Ectodermal cell (in vitro differentiated cells): ENCODE data around the gene ANKUB1.

ENCODE experiments used
- H3K27ac ChIP-seq: 2 replicates; pipeline ENCODE4 v1.7.0; 2013; ENCODE audit warnings: mild to moderate bottlenecking, low read depth, low read length; ENCODE audit not compliant: insufficient read depth, poor library complexity, severe bottlenecking
- H3K27me3 ChIP-seq: 2 replicates; pipeline ENCODE4 v1.7.0; 2013; ENCODE audit warnings: mild to moderate bottlenecking, low read length; ENCODE audit not compliant: insufficient read depth, control insufficient read depth, poor library complexity, severe bottlenecking
- H3K36me3 ChIP-seq: one replicate; pipeline ENCODE4 v1.7.0; 2013; ENCODE audit warnings: low read length; ENCODE audit not compliant: control insufficient read depth, insufficient read depth
- H3K4me1 ChIP-seq: one replicate; pipeline ENCODE4 v1.7.0; 2013; ENCODE audit warnings: low read length; ENCODE audit not compliant: control insufficient read depth, insufficient read depth
- H3K4me3 ChIP-seq: 2 replicates; pipeline ENCODE4 v1.7.0; 2013; ENCODE audit warnings: low read depth, low read length, control low read depth; ENCODE audit not compliant: insufficient read depth
- H3K9me3 ChIP-seq: 2 replicates; pipeline ENCODE4 v1.7.0; 2013; ENCODE audit warnings: mild to moderate bottlenecking, low read length, moderate library complexity; ENCODE audit not compliant: control insufficient read depth
- WGBS, 2 experiments: methylation state at CpG; one replicate each; pipeline ENCODE4 v1.1.7; 2013; ENCODE audit warnings: missing lambda C conversion rate in 2 of 2; 5-methylcytosine and 5-hydroxymethylcytosine counted together

ANKUB1 gene

GRCh38 chr3:149784064-149784704, 8.2 kb downstream of the ANKUB1 start:
- H3K27me3 ChIP-seq, result no peaks in the 10 kb centered on the region
- H3K27ac ChIP-seq, result no peak overlapping the region
- 92 to 93% methylated on average over 5 of the region's 5 CpGs for WGBS, 2 experiments
- H3K9me3 ChIP-seq, result no peaks in the 10 kb centered on the region
- no peaks in the 10 kb centered on the region for H3K4me1 ChIP-seq
- H3K4me3 ChIP-seq, result no peak overlapping the region
- H3K36me3 ChIP-seq, result no peaks in the 10 kb centered on the region

DNA sequence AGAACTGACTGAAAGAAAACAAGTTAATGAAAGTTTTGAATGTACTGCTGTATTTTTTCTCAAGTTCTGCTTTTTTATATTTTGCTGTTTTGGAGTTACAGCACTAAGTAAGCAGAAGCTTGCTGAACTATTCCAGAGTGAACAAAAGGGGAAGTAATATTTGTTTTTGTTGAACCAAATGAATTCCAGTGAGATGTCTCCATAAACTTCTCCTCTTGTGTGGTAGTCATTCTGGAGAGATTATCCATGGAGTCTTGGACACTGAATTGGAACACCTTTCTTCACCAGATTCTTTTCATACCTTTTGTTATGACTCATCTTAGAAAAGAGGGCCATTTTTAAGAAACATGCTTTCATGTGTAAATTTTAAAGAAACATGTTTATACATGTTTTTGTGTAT, 8.8 kb downstream of the ANKUB1 start:
- Histone ChIP-seq H3K9me3 (no peaks in the 10 kb centered on the region), H3K4me3 (no peak overlapping the region), H3K36me3 (no peaks in the 10 kb centered on the region), H3K27me3 (no peaks in the 10 kb centered on the region), H3K4me1 (no peaks in the 10 kb centered on the region), H3K27ac (no peak overlapping the region)

DNA sequence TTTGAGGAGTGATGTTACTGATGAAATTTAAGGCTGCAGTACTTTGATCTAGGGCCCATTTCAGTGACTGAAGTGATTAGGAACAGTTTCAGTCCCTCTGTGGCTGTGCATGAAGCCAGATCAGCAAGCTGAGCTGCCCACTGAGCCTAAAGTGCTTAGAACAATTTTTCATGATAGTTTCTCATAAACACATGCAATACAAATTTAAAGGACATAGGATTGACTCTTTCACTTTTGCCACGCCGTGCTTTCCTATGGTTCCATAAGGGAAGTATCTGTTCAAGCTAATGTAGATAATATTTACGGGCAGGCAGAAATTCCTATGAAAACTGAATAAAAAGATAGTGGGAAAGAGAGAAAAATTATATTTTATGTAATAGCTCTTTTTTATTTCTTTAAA, 10.6 kb downstream of the ANKUB1 start:
- Histone ChIP-seq H3K9me3 (no peaks in the 10 kb centered on the region), H3K4me1 (no peaks in the 10 kb centered on the region), H3K4me3 (no peak overlapping the region), H3K27me3 (no peaks in the 10 kb centered on the region), H3K27ac (no peak overlapping the region), H3K36me3 (no peaks in the 10 kb centered on the region)
- 94 to 96% methylated on average over 2 to 3 of the region's 3 CpGs for WGBS, 2 experiments

DNA sequence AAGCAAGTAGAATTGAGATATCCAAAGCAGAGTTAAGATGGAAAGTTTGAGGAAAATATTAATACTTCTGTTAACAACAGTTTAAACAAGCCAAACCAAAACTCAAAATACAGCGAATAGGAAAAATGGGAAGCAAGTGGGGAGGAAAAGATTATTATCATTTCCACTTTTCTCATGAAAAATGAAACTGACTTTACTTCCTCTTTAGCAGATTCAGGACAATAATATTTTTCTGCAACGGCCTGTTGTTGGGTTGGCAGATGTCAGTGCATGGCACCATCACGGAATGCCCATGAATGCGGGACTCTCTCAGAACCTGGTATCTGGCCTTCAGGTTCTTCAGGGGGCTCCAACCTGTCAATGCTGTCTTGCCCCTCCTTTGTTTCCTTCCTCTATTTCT, 11.1 kb downstream of the ANKUB1 start:
- WGBS, 2 experiments, result 95 to 96% methylated on average over 3 to 4 of the region's 4 CpGs
- Histone ChIP-seq H3K36me3 (no peaks in the 10 kb centered on the region), H3K4me3 (no peak overlapping the region), H3K4me1 (no peaks in the 10 kb centered on the region), H3K27ac (no peak overlapping the region), H3K27me3 (no peaks in the 10 kb centered on the region), H3K9me3 (no peaks in the 10 kb centered on the region)

DNA sequence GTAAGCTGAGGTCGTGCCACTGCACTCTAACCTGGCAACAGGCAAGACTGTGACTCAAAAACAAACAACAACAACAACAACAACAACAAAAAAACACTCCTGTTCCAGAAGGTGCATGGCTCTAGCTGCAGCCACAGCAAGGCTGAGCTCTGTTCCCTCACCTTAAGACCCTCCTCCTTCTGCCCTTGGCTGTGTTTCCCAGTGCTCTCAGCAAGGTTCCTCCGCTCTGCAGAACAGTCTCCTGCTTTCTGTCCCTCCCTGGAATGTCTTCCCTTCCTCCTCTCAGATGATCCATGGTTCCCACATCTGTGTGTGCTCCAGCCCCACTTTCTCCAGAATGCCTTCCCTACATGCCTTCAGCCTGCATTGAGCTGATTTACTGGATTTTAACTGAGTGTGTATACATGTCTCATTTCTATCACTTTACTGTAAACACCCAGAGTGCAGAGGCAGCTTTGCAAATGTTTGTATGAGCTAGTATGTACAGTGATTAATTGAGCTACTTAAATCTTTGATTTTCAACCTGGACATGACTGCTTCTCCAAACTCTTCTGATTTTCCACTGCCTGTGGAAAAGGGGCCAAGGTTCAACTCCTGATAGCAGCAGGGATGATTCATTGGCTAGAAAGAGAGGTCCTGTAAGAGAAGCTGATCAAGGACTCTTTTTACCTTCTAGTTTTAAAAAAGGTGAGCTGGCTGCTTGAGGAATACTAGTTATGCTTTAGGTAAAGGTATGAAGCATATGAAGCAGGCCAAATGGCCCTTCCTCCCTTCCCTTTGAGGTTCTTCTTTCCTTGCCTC, 14.7 kb downstream of the ANKUB1 start:
- Histone ChIP-seq H3K27me3 (no peaks in the 10 kb centered on the region), H3K4me3 (no peak overlapping the region), H3K36me3 (no peaks in the 10 kb centered on the region), H3K4me1 (no peaks in the 10 kb centered on the region), H3K9me3 (no peaks in the 10 kb centered on the region), H3K27ac (no peak overlapping the region)
- WGBS, 2 experiments, result 84 to 93% methylated on average over 2 of the region's 2 CpGs

DNA sequence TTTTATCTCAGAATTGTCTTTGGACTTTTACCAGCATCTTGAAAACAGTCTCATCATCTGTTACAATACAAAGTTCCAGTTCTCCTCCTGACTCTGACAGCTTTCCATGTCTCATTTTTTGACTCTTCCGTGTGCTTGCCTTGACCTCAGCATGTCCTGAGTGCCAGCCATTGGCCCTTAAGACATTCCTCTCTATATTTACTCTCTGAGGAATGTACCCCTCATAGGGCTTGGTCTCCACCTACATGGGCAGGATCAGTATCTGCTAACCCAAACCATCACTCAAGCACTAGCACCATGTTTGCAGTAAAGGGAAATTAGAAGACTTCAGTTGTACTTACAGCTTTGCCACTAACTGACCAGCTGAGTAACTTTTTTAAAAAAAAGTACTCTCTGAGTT, 16.2 kb downstream of the ANKUB1 start:
- Histone ChIP-seq H3K27me3 (no peaks in the 10 kb centered on the region), H3K4me3 (no peak overlapping the region), H3K36me3 (no peaks in the 10 kb centered on the region), H3K4me1 (no peaks in the 10 kb centered on the region), H3K27ac (no peak overlapping the region), H3K9me3 (no peaks in the 10 kb centered on the region)
- 79 to 88% methylated on average over 1 of the region's 1 CpG for WGBS, 2 experiments

- Histone ChIP-seq H3K4me1 (no peaks in the 10 kb centered on the region), H3K36me3 (no peaks in the 10 kb centered on the region), H3K4me3 (no peak overlapping the region), H3K9me3 (no peaks in the 10 kb centered on the region), H3K27me3 (no peaks in the 10 kb centered on the region), H3K27ac (no peak overlapping the region)
- 80 to 85% methylated on average over 2 of the region's 2 CpGs for WGBS, 2 experiments
Observed at GRCh38 chr3:149772861-149773260, 19.5 kb downstream of the ANKUB1 start.

- Histone ChIP-seq H3K27me3 (no peaks in the 10 kb centered on the region), H3K4me3 (no peak overlapping the region), H3K36me3 (no peaks in the 10 kb centered on the region), H3K27ac (no peak overlapping the region), H3K4me1 (no peaks in the 10 kb centered on the region), H3K9me3 (no peaks in the 10 kb centered on the region)
- 53 to 54% methylated on average over 7 to 8 of the region's 8 CpGs for WGBS, 2 experiments
Observed at GRCh38 chr3:149771652-149772271, 20.6 kb downstream of the ANKUB1 start.

- H3K27ac ChIP-seq, result no peak overlapping the region
- 91% methylated on average over 2 of the region's 2 CpGs; no CpG with 5 or more reads in 1 of the 2 experiments for WGBS, 2 experiments
- H3K9me3 ChIP-seq, result no peaks in the 10 kb centered on the region
- H3K27me3 ChIP-seq, result no peaks in the 10 kb centered on the region
- no peak overlapping the region for H3K4me3 ChIP-seq
- no peaks in the 10 kb centered on the region for H3K4me1 ChIP-seq
- no peaks in the 10 kb centered on the region for H3K36me3 ChIP-seq
Observed at GRCh38 chr3:149770246-149770645, 22.1 kb downstream of the ANKUB1 start.

DNA sequence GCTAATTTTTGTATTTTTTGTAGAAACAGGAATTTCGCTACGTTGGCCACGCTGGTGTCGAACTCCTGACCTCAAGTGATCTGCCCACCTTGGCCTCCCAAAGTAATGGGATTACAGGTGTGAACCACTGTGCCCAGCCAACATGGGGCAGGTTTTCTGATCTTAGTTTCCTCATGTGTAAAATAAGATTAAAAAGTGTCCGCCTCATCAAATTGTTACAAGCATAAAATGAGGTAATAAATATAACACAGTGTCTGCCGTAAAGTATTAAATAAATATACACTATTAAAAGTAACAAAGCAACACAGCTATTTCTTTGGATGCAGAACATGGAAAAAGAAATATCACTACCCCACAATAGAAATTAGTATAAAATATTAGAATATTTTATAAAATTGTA, 23.6 kb downstream of the ANKUB1 start:
- Histone ChIP-seq H3K36me3 (no peaks in the 10 kb centered on the region), H3K9me3 (no peaks in the 10 kb centered on the region), H3K27ac (no peak overlapping the region), H3K27me3 (peaks cover 1% of the 10 kb centered on the region), H3K4me1 (no peaks in the 10 kb centered on the region), H3K4me3 (no peak overlapping the region)
- 92 to 96% methylated on average over 4 to 5 of the region's 6 CpGs for WGBS, 2 experiments
